K562 (cell line): ENCODE results near the gene COL4A2. TPM values are rescaled to one million over a fixed set of nuclear protein-coding genes. Genes with fewer than 3 reads are reported as not detected.

Experiments
- ATAC-seq: fragments of 200-7000 bp; cut with Tn5 transposase; 3 replicates; pipeline ENCODE4 v1.9.1; 2020; ENCODE audit warnings: moderate library complexity
- BruUV-seq: library from RNA; stranded (reverse); fragments of 400-500 nt; replicated peaks from 2 replicates; lab custom pipeline; 2021; lab: Mats Ljungman, UMichigan
- CTCF ChIA-PET: fragments of 300-600 bp; formaldehyde crosslinking; extraction: SDS; loops from one replicate; lab custom pipeline; 2021; ENCODE audit warnings: low intra/inter-chr PET ratio; lab: Yijun Ruan, JAX
- POLR2A ChIA-PET: fragments of 300-600, 350-650 bp; sonication (Branson Sonifier 250); formaldehyde crosslinking; extraction: SDS; loops from one replicate; lab custom pipeline; 2021; ENCODE audit warnings: antibody characterized with exemption, inconsistent platforms; lab: Yijun Ruan, JAX
- DNase-seq, 4 experiments: peaks; one replicate each; pipeline versions ENCODE4 v3.0.0 to v3.0.0-alpha.2; 2011 to 2018; ENCODE audit warnings: low spot score in 3 of 4, mixed read lengths in 3 of 4; ENCODE audit errors: extremely low read depth in 1 of 4
- FAIRE-seq: peaks from 2 replicates; lab custom pipeline; 2011; peaks lifted over from hg19 to GRCh38; lab: Jason Lieb, UNC
- H2AFZ ChIP-seq: 2 replicates; pipeline ENCODE4 v1.6.0; 2011; ENCODE audit warnings: low read depth, low read length, control low read depth, inconsistent platforms
- H3K27ac ChIP-seq: fragments of 200-600 bp; 3 replicates; pipeline ENCODE4 v1.8.0; 2011; ENCODE audit warnings: low read depth, mild to moderate bottlenecking, control low read depth, inconsistent platforms, low read length, moderate library complexity, mixed read lengths; ENCODE audit errors: extremely low read depth
- H3K27me3 ChIP-seq, 2 experiments: fragments of 300-600 bp in 1 of 2; 2 replicates in 1 of 2; 3 replicates in 1 of 2; pipeline versions ENCODE4 v1.6.0 to v1.8.0; 2011; ENCODE audit warnings: inconsistent platforms in 2 of 2, low read length in 2 of 2, mild to moderate bottlenecking in 1 of 2, mixed read lengths in 1 of 2, moderate library complexity in 1 of 2; ENCODE audit not compliant: control insufficient read depth in 2 of 2, insufficient read depth in 2 of 2
- H3K36me3 ChIP-seq: fragments of 300-600 bp; 3 replicates; pipeline ENCODE4 v1.8.0; 2011; ENCODE audit warnings: mild to moderate bottlenecking, low read length, inconsistent platforms; ENCODE audit not compliant: control insufficient read depth, insufficient read depth
- H3K4me1 ChIP-seq, 2 experiments: fragments of 200-600 bp in 1 of 2; replicated peaks in 1 of 2; 2 replicates in 1 of 2; 3 replicates in 1 of 2; pipeline versions ENCODE4 v1.5.1 to v1.8.0; 2011; ENCODE audit warnings: inconsistent platforms in 2 of 2, low read length in 2 of 2, mild to moderate bottlenecking in 1 of 2, mixed read lengths in 1 of 2, moderate library complexity in 1 of 2; ENCODE audit not compliant: control insufficient read depth in 2 of 2, insufficient read depth in 2 of 2
- H3K4me2 ChIP-seq: 2 replicates; pipeline ENCODE4 v1.6.1; 2011; ENCODE audit warnings: low read length, control low read depth, inconsistent platforms, mixed read lengths; ENCODE audit not compliant: insufficient read depth
- H3K4me3 ChIP-seq: fragments of 200-600 bp; sonication (generic), shearing (Covaris generic); 2 replicates; pipeline ENCODE4 v1.5.1; 2016; ENCODE audit warnings: control low read depth, inconsistent platforms
- H3K79me2 ChIP-seq: fragments of 200-600 bp; 3 replicates; pipeline ENCODE4 v1.8.0; 2011; ENCODE audit warnings: low read length, inconsistent platforms; ENCODE audit not compliant: control insufficient read depth, insufficient read depth
- H3K9ac ChIP-seq, 2 experiments: 2 replicates each; pipeline versions ENCODE4 v1.6.0 to v1.6.1; 2011; ENCODE audit warnings: low read depth in 2 of 2, low read length in 2 of 2, control low read depth in 1 of 2, inconsistent platforms in 1 of 2, mild to moderate bottlenecking in 1 of 2, mixed read lengths in 1 of 2; ENCODE audit not compliant: insufficient read depth in 1 of 2
- H3K9me1 ChIP-seq: one replicate; pipeline ENCODE4 v1.6.0; 2011; ENCODE audit warnings: inconsistent platforms, mild to moderate bottlenecking, low read length, moderate library complexity; ENCODE audit not compliant: control insufficient read depth, insufficient read depth
- H3K9me3 ChIP-seq: replicated peaks from 2 replicates; pipeline ENCODE4 v1.5.1; 2011; ENCODE audit warnings: low read depth, low read length, inconsistent platforms; ENCODE audit not compliant: control insufficient read depth, insufficient read depth
- H4K20me1 ChIP-seq: replicated peaks from 2 replicates; pipeline ENCODE4 v1.6.1; 2011; ENCODE audit warnings: low read length, inconsistent platforms, mixed read lengths; ENCODE audit not compliant: control insufficient read depth, insufficient read depth
- ASH1L ChIP-seq: fragments of 450-650 bp; IDR thresholded peaks from 2 replicates; pipeline ENCODE4 v1.6.1; 2018; ENCODE audit warnings: borderline replicate concordance, mild to moderate bottlenecking, low read depth; ENCODE audit not compliant: partially characterized antibody
- ATF7 ChIP-seq: fragments of 450-650 bp; IDR thresholded peaks from 2 replicates; pipeline ENCODE4 v1.7.1; 2014; ENCODE audit warnings: mild to moderate bottlenecking, moderate library complexity
- DLX4 ChIP-seq: fragments of 250-450 bp; sonication (Bioruptor Pico); IDR thresholded peaks from 2 replicates; pipeline ENCODE4 v1.6.1; 2021; ENCODE audit warnings: mild to moderate bottlenecking
- MAFK ChIP-seq: IDR thresholded peaks from 2 replicates; pipeline ENCODE4 v1.6.1; 2011; ENCODE audit warnings: low read length, improper control_type of control experiment
- MITF ChIP-seq: IDR thresholded peaks from 2 replicates; pipeline ENCODE4 v1.6.1; 2014; ENCODE audit warnings: antibody characterized with exemption
- POLR2AphosphoS5 ChIP-seq: IDR thresholded peaks from 2 replicates; pipeline ENCODE4 v1.6.1; 2011; ENCODE audit warnings: mild to moderate bottlenecking, low read depth, low read length, moderate library complexity; ENCODE audit not compliant: control insufficient read depth, insufficient read depth
- PRPF4 ChIP-seq: fragments of 200-400 bp; formaldehyde crosslinking; IDR thresholded peaks from one replicate; pipeline ENCODE4 v1.6.1; 2017; ENCODE audit warnings: low read length, low read depth, mild to moderate bottlenecking; ENCODE audit not compliant: insufficient read depth, poor library complexity, severe bottlenecking
- SRSF1 ChIP-seq: fragments of 200-400 bp; formaldehyde crosslinking; IDR thresholded peaks from 2 replicates; pipeline ENCODE4 v1.6.1; 2017; ENCODE audit warnings: mild to moderate bottlenecking, low read depth, low read length, moderate library complexity
- ZNF277 ChIP-seq: fragments of 250-450 bp; sonication (Bioruptor Pico); IDR thresholded peaks from 2 replicates; pipeline ENCODE4 v1.8.0; 2022; ENCODE audit warnings: inconsistent platforms, mild to moderate bottlenecking, moderate library complexity, borderline replicate concordance
- ZNF398 ChIP-seq: fragments of 250-450 bp; sonication (Bioruptor Pico); IDR thresholded peaks from 2 replicates; pipeline ENCODE4 v1.8.0; 2021; ENCODE audit warnings: moderate library complexity, mild to moderate bottlenecking, inconsistent platforms
- ZNF583 ChIP-seq: fragments of 250-450 bp; sonication (Bioruptor Pico); IDR thresholded peaks from 2 replicates; pipeline ENCODE4 v1.4.0; 2020
- WGBS: fragments of 100-300 bp; shearing (Covaris generic); methylation state at CpG from one replicate; pipeline ENCODE4 v1.1.6; 2016; ENCODE audit warnings: low coverage, mixed read lengths; ENCODE audit not compliant: insufficient coverage; ENCODE audit errors: missing lambda C conversion rate; 5-methylcytosine and 5-hydroxymethylcytosine counted together
- in situ Hi-C: fragments of 300-500 bp; cut with MboI; formaldehyde crosslinking; loops from 4 replicates; pipeline ENCODE4 v1.15.0; 2018; ENCODE audit warnings: inconsistent platforms, mixed read lengths
- intact Hi-C: fragments of 100-400 bp; cut with micrococcal nuclease; formaldehyde crosslinking; loops from 2 replicates; pipeline ENCODE4 v1.14.2; 2022
- polyA plus RNA-seq, 8 experiments: library from polyadenylated mRNA; depleted of rRNA in 4 of 8; stranded (reverse) in 5 of 8; unstranded in 3 of 8; fragments of >200 nt; fragmentation: Nextera tagmentation in 2 of 8; fragmentation: Illumina TruSeq in 1 of 8; extraction: Ambion mirVana in 2 of 8; extraction: Trizol in 1 of 8; gene quantifications; 2 replicates each; pipeline versions ENCODE4 v1.2.1 to v1.2.3, GENCODE V29; 2011 to 2014; ENCODE audit warnings: inconsistent platforms in 1 of 8, missing spikeins in 1 of 8
- total RNA-seq, 7 experiments: library from RNA; depleted of rRNA in 6 of 7; stranded (reverse); fragments of >200 nt in 6 of 7; fragmentation: Illumina TruSeq in 2 of 7; extraction: Trizol in 2 of 7; gene quantifications; 2 replicates each; pipeline versions ENCODE4 v1.2.1 to v1.2.3, GENCODE V29; 2011 to 2021; ENCODE audit warnings: low replicate concordance in 1 of 7

Gene COL4A2
- total and polyA plus RNA-seq, 9 of the 15 experiments (the other 6 are each of a cell fraction or from before 2014, with no cell fraction given) = 0.13 to 15.2 (median 8.1) TPM

GRCh38 chr13:110347535-110348308 lies 40.6 kb downstream of the COL4A2 start:
- no peaks in the 10 kb centered on the region for H3K79me2 ChIP-seq
- in situ Hi-C loops = no loop called here
- H3K9me3 ChIP-seq = no peaks in the 10 kb centered on the region
- TF ChIP-seq ZNF398 (CRISPR knock-in tag) (no peak), MAFK (no peak), DLX4 (CRISPR knock-in tag) (no peak), POLR2AphosphoS5 (no peak), PRPF4 (no peak), ZNF583 (CRISPR knock-in tag) (no peak), ASH1L (no peak), MITF (no peak), ZNF277 (CRISPR knock-in tag) (no peak), ATF7 (no peak), SRSF1 (no peak)
- TF ChIP-seq, all 486 proteins: peak for 0
- Histone ChIP-seq H3K36me3 (no peaks in the 10 kb centered on the region), H3K9ac (no peak overlapping the region), H3K9me1 (no peaks in the 10 kb centered on the region), H4K20me1 (no peaks in the 10 kb centered on the region), H3K27me3 (peaks cover 0 to 35% of the 10 kb centered on the region in 2 experiments; a peak in 4 of 5 replicates), H2AFZ (no peak overlapping the region), H3K27ac (no peak overlapping the region), H3K4me3 (no peak overlapping the region), H3K4me2 (no peak overlapping the region), H3K4me1 (no peaks in the 10 kb centered on the region)
- CTCF ChIA-PET = no interaction called here
- intact Hi-C loops = no loop called here
- ATAC-seq (no peak), FAIRE-seq (no peak), DNase-seq (no peak)
- POLR2A ChIA-PET = interaction anchor here (1.2 kb wide), 1 partner anchor 59 kb away, joined by 3 read pairs; no protein-coding TSS in a partner anchor
- BruUV-seq = no TSS peak
- WGBS = under 1% methylated on average over 18 of the region's 18 CpGs
